Esophagus muscularis mucosa (tissue), 4 donors: ENCODE results near the gene PCK1. TPM values are rescaled to one million over a fixed set of nuclear protein-coding genes. Genes with fewer than 3 reads are reported as not detected.

Experiments used
- DNase-seq: peaks from one replicate; pipeline ENCODE4 v3.0.0-alpha.2; 2017; ENCODE audit errors: extremely low spot score
- H3K27ac ChIP-seq, 4 donors: fragments of 200-600 bp; sonication (generic); replicated peaks in 1 of 4; 1 replicate in 3 of 4; 2 replicates in 1 of 4; pipeline ENCODE4 v1.5.1; 2016 to 2019; ENCODE audit warnings: mild to moderate bottlenecking in 1 of 4
- H3K27me3 ChIP-seq, 4 donors: fragments of 200-600 bp; sonication (generic); one replicate each; pipeline versions ENCODE4 v1.5.1 to v1.6.0; 2016 to 2019
- H3K36me3 ChIP-seq, 4 donors: fragments of 200-600 bp; sonication (generic); one replicate each; pipeline ENCODE4 v1.5.1; 2016 to 2019
- H3K4me1 ChIP-seq, 4 donors: fragments of 200-600 bp; sonication (generic); one replicate each; pipeline ENCODE4 v1.5.1; 2016 to 2019
- H3K4me3 ChIP-seq, 4 donors: fragments of 200-600 bp; sonication (generic); 1 replicate in 2 of 4; 2 replicates in 2 of 4; pipeline ENCODE4 v1.5.1; 2016 to 2019; ENCODE audit warnings: mild to moderate bottlenecking in 4 of 4, moderate library complexity in 1 of 4
- H3K9me3 ChIP-seq, 4 donors: fragments of 200-600 bp; sonication (generic); 1 replicate in 3 of 4; 2 replicates in 1 of 4; pipeline ENCODE4 v1.5.1; 2016 to 2019
- CTCF ChIP-seq, 3 experiments: fragments of 200-600 bp in 2 of 3; fragments of 450-650 bp in 1 of 3; sonication (generic) in 2 of 3; IDR thresholded peaks; one replicate each; pipeline ENCODE4 v1.5.1; 2017 to 2019; ENCODE audit warnings: antibody characterized with exemption in 3 of 3, mild to moderate bottlenecking in 2 of 3, moderate library complexity in 1 of 3
- EP300 ChIP-seq: sonication (generic); formaldehyde crosslinking; IDR thresholded peaks from one replicate; pipeline ENCODE4 v1.6.1; 2017; ENCODE audit warnings: antibody characterized with exemption
- POLR2A ChIP-seq: fragments of 450-650 bp; IDR thresholded peaks from one replicate; pipeline ENCODE4 v1.6.1; 2017; ENCODE audit warnings: antibody characterized with exemption, moderate library complexity, mild to moderate bottlenecking, low read depth
- POLR2AphosphoS5 ChIP-seq, 2 donors: sonication (generic); formaldehyde crosslinking; IDR thresholded peaks; one replicate each; pipeline ENCODE4 v1.6.1; 2017; ENCODE audit warnings: antibody characterized with exemption in 2 of 2
- WGBS: methylation state at CpG from one replicate; pipeline ENCODE4 v1.1.5; 2018; 5-methylcytosine and 5-hydroxymethylcytosine counted together
- intact Hi-C: fragments of 100-400 bp; cut with DNase I; formaldehyde crosslinking; loops from one replicate; pipeline ENCODE4 v1.15.1; 2023
- total RNA-seq, 4 donors: library from RNA; depleted of rRNA; stranded (reverse); fragments of >200 nt; gene quantifications; one replicate each; pipeline versions ENCODE4 v1.1.0 to v1.2.1, GENCODE V29; 2016

The PCK1 gene
- total RNA-seq, 4 donors from 2014 or later: under 0.01 to 0.63 (median 0.06) TPM; not detected in 1

- intact Hi-C loops: no loop called here
- Histone ChIP-seq H3K27me3 (no peaks in the 10 kb centered on the region), H3K4me3 (no peak overlapping the region), H3K36me3 (no peaks in the 10 kb centered on the region), H3K9me3 (no peaks in the 10 kb centered on the region), H3K27ac (no peak overlapping the region), H3K4me1 (peaks cover 0 to 9% (median 4%) of the 10 kb centered on the region in 4 donors)
- no peak for TF ChIP-seq CTCF (IDR thresholded peaks at IDR 0.05)
- no peak for TF ChIP-seq POLR2AphosphoS5 (IDR thresholded peaks at IDR 0.05)
- no peak for TF ChIP-seq POLR2A
- TF ChIP-seq EP300: no peak
- no peak for DNase-seq
- 88% methylated on average over 5 of the region's 5 CpGs for WGBS
These were observed 43.0 kb upstream of the PCK1 start for GRCh38 chr20:57517904-57518303.

- Histone ChIP-seq H3K27me3 (peaks cover 0 to 12% (median 0%) of the 10 kb centered on the region in 4 donors), H3K9me3 (no peaks in the 10 kb centered on the region), H3K4me1 (no peaks in the 10 kb centered on the region), H3K4me3 (no peak overlapping the region), H3K36me3 (no peaks in the 10 kb centered on the region), H3K27ac (no peak overlapping the region)
- 78% methylated on average over 5 of the region's 5 CpGs for WGBS
- intact Hi-C loops: no loop called here
- no peak for DNase-seq
- no peak for TF ChIP-seq EP300
These were observed 38.4 kb upstream of the PCK1 start for GRCh38 chr20:57522380-57523140.

GRCh38 chr20:57523782-57524181, 37.1 kb upstream of the PCK1 start:
- H3K36me3 ChIP-seq: no peaks in the 10 kb centered on the region
- H3K4me3 ChIP-seq: no peak overlapping the region
- intact Hi-C loops: no loop called here
- H3K4me1 ChIP-seq: no peaks in the 10 kb centered on the region
- H3K27ac ChIP-seq: no peak overlapping the region
- DNase-seq: no peak
- WGBS: 90% methylated on average over 11 of the region's 11 CpGs
- no peak for TF ChIP-seq CTCF (IDR thresholded peaks at IDR 0.05)
- TF ChIP-seq EP300: no peak
- TF ChIP-seq POLR2A: no peak
- TF ChIP-seq POLR2AphosphoS5 (IDR thresholded peaks at IDR 0.05): no peak
- peaks cover 0 to 12% (median 0%) of the 10 kb centered on the region in 4 donors for H3K27me3 ChIP-seq
- no peaks in the 10 kb centered on the region for H3K9me3 ChIP-seq

GRCh38 chr20:57524511-57525176, 36.3 kb upstream of the PCK1 start, which contains the start of gene CTCFL:
Gene CTCFL (minus strand): TSS chr20:57525140. CDS start chr20:57524205, 935 bp downstream.
- Histone ChIP-seq H3K27ac (no peak within 1 kb of the TSS), H3K36me3 (no peaks in the 10 kb centered on the region), H3K27me3 (peaks cover 0 to 12% (median 0%) of the 10 kb centered on the region in 4 donors), H3K4me3 (no peak within 1 kb of the TSS), H3K4me1 (no peaks in the 10 kb centered on the region), H3K9me3 (no peaks in the 10 kb centered on the region)
- WGBS: 91% methylated on average over 20 of the region's 43 CpGs
- intact Hi-C loops: no loop called here
- TF ChIP-seq EP300: no peak
- no peak for TF ChIP-seq POLR2A
- no peak for TF ChIP-seq CTCF (IDR thresholded peaks at IDR 0.05)
- no peak for DNase-seq

- intact Hi-C loops: no loop called here
- no peaks in the 10 kb centered on the region for H3K9me3 ChIP-seq
- H3K27ac ChIP-seq: no peak overlapping the region
- no peak for TF ChIP-seq CTCF (IDR thresholded peaks at IDR 0.05)
- no peak for TF ChIP-seq POLR2A
- TF ChIP-seq POLR2AphosphoS5 (IDR thresholded peaks at IDR 0.05): no peak
- TF ChIP-seq EP300: no peak
- H3K27me3 ChIP-seq: peaks cover 0 to 12% (median 0%) of the 10 kb centered on the region in 4 donors
- H3K4me1 ChIP-seq: no peaks in the 10 kb centered on the region
- H3K36me3 ChIP-seq: no peaks in the 10 kb centered on the region
- 61% methylated on average over 10 of the region's 10 CpGs for WGBS
- DNase-seq: no peak
- no peak overlapping the region for H3K4me3 ChIP-seq
These were observed 35.4 kb upstream of the PCK1 start for GRCh38 chr20:57525328-57526086.
